HCT116 (cell line): ENCODE measurements around the gene SP100. TPM values are rescaled to one million over a fixed set of nuclear protein-coding genes. Genes with fewer than 3 reads are reported as not detected.

ENCODE experiments used
- ATAC-seq: fragments of 200-7000 bp; cut with Tn5 transposase; 2 replicates; pipeline ENCODE4 v1.9.1; 2020; ENCODE audit warnings: mild to moderate bottlenecking, moderate library complexity
- BruUV-seq: library from RNA; stranded (reverse); fragments of 400-500 nt; replicated peaks from 2 replicates; lab custom pipeline; 2021; lab: Mats Ljungman, UMichigan
- CTCF ChIA-PET: fragments of 300-600 bp; sonication (Branson Sonifier 250); formaldehyde crosslinking; loops from one replicate; lab custom pipeline; 2021; ENCODE audit warnings: antibody characterized with exemption; lab: Charles Lee
- POLR2A ChIA-PET: fragments of 300-600, 350-600 bp; sonication (Branson Sonifier 250); formaldehyde crosslinking; loops from one replicate; lab custom pipeline; 2021; ENCODE audit warnings: antibody characterized with exemption; lab: Charles Lee
- RAD21 ChIA-PET, 2 experiments: fragments of 300-600 bp; sonication (Branson Sonifier 250); formaldehyde crosslinking; loops; one replicate each; lab custom pipeline; 2023; ENCODE audit warnings: low total read pairs in 2 of 2; ENCODE audit not compliant: uncharacterized antibody in 2 of 2, unreplicated experiment in 2 of 2, low non-redundant PET in 1 of 2; lab: Charles Lee
- DNase-seq: peaks from one replicate; pipeline ENCODE4 v3.0.0-alpha.2; 2010; ENCODE audit warnings: low read depth, low spot score
- H2AFZ ChIP-seq: fragments of 200-600 bp; shearing (Covaris generic), sonication (generic); 2 replicates; pipeline ENCODE4 v1.6.1; 2017; ENCODE audit warnings: low read depth, mixed run types, mixed read lengths, antibody characterized with exemption, low read length; ENCODE audit not compliant: poor library complexity, severe bottlenecking
- H3K27ac ChIP-seq: 2 replicates; pipeline ENCODE4 v1.5.1; 2012; ENCODE audit warnings: low read depth, low read length
- H3K27me3 ChIP-seq: fragments of 200-600 bp; sonication (generic); 2 replicates; pipeline ENCODE4 v1.6.1; 2016; ENCODE audit warnings: mixed run types, low read length, mixed read lengths; ENCODE audit not compliant: insufficient read depth
- H3K36me3 ChIP-seq, 2 experiments: fragments of 200-500 bp in 1 of 2; fragments of 200-600 bp in 1 of 2; sonication (Bioruptor generic) in 1 of 2; sonication (generic) in 1 of 2; 2 replicates each; pipeline versions ENCODE4 v1.5.1 to v1.6.1; 2014 to 2016; ENCODE audit warnings: low read length in 2 of 2, inconsistent platforms in 1 of 2, mixed read lengths in 1 of 2, mixed run types in 1 of 2; ENCODE audit not compliant: insufficient read depth in 2 of 2, control insufficient read depth in 1 of 2
- H3K4me1 ChIP-seq, 2 experiments: fragments of 200-600 bp in 1 of 2; sonication (generic) in 1 of 2; 2 replicates each; pipeline versions ENCODE4 v1.5.1 to v1.6.1; 2012 to 2017; ENCODE audit warnings: low read length in 2 of 2, inconsistent platforms in 1 of 2, mild to moderate bottlenecking in 1 of 2, mixed read lengths in 1 of 2, mixed run types in 1 of 2, moderate library complexity in 1 of 2; ENCODE audit not compliant: insufficient read depth in 2 of 2, control insufficient read depth in 1 of 2
- H3K4me2 ChIP-seq: fragments of 200-600 bp; sonication (generic); 2 replicates; pipeline ENCODE4 v1.6.1; 2017; ENCODE audit warnings: mixed run types, low read length, mixed read lengths
- H3K4me3 ChIP-seq, 2 experiments: fragments of 200-600 bp in 1 of 2; sonication (generic) in 1 of 2; replicated peaks in 1 of 2; 2 replicates each; pipeline ENCODE4 v1.5.1; 2011 to 2016; ENCODE audit warnings: low read length in 2 of 2, control low read depth in 1 of 2, low read depth in 1 of 2, mild to moderate bottlenecking in 1 of 2, mixed read lengths in 1 of 2, mixed run types in 1 of 2
- H3K79me2 ChIP-seq: fragments of 200-600 bp; sonication (generic); 2 replicates; pipeline ENCODE4 v1.6.1; 2017; ENCODE audit warnings: mild to moderate bottlenecking, mixed run types, low read length, moderate library complexity, mixed read lengths; ENCODE audit not compliant: insufficient read depth
- H3K9ac ChIP-seq: fragments of 200-600 bp; sonication (generic); 2 replicates; pipeline ENCODE4 v1.6.1; 2016; ENCODE audit warnings: low read length, mixed read lengths
- H3K9me2 ChIP-seq: fragments of 200-600 bp; sonication (generic), shearing (Covaris generic); 2 replicates; pipeline ENCODE4 v1.6.1; 2017; ENCODE audit warnings: mixed run types, mild to moderate bottlenecking, moderate library complexity; ENCODE audit not compliant: insufficient read depth
- H3K9me3 ChIP-seq, 2 experiments: fragments of 200-500 bp in 1 of 2; fragments of 200-600 bp in 1 of 2; sonication (Bioruptor generic) in 1 of 2; sonication (generic) in 1 of 2; 2 replicates each; pipeline ENCODE4 v1.6.1; 2014 to 2017; ENCODE audit warnings: low read length in 2 of 2, mixed read lengths in 2 of 2, inconsistent platforms in 1 of 2, low read depth in 1 of 2, mild to moderate bottlenecking in 1 of 2, mixed run types in 1 of 2, moderate library complexity in 1 of 2; ENCODE audit not compliant: control insufficient read depth in 1 of 2, insufficient read depth in 1 of 2
- H4K20me1 ChIP-seq: fragments of 200-600 bp; sonication (generic), shearing (Covaris generic); 2 replicates; pipeline ENCODE4 v1.6.1; 2017; ENCODE audit warnings: mixed run types, mild to moderate bottlenecking, moderate library complexity; ENCODE audit not compliant: insufficient read depth
- EZH2 ChIP-seq: fragments of 200-600 bp; sonication (generic); IDR thresholded peaks from 2 replicates; pipeline ENCODE4 v1.6.1; 2017; ENCODE audit warnings: antibody characterized with exemption, mixed run types
- SIN3A ChIP-seq: IDR thresholded peaks from 2 replicates; pipeline ENCODE4 v1.6.1; 2012; ENCODE audit warnings: low read depth
- SP1 ChIP-seq: IDR thresholded peaks from 2 replicates; pipeline ENCODE4 v1.6.1; 2012; ENCODE audit warnings: low read depth
- YY1 ChIP-seq: IDR thresholded peaks from 2 replicates; pipeline ENCODE4 v1.6.1; 2011; ENCODE audit warnings: low read length, low read depth, moderate library complexity, mild to moderate bottlenecking; ENCODE audit not compliant: insufficient replicate concordance; ENCODE audit errors: extremely low read depth
- intact Hi-C: fragments of 100-400 bp; cut with micrococcal nuclease; formaldehyde crosslinking; loops from 2 replicates; pipeline ENCODE4 v1.10.0; 2022
- total RNA-seq: library from RNA; stranded (reverse); gene quantifications from one replicate; pipeline ENCODE4 v1.2.1, GENCODE V29; 2021; ENCODE audit not compliant: unreplicated experiment
- TF ChIP-seq, protein P1 (sequence below): IDR thresholded peaks from 2 replicates; pipeline ENCODE4 v1.6.1; 2012; ENCODE audit warnings: low read depth

The SP100 gene
- total RNA-seq, 1 experiment from 2014 or later = 48.1 TPM

DNA sequence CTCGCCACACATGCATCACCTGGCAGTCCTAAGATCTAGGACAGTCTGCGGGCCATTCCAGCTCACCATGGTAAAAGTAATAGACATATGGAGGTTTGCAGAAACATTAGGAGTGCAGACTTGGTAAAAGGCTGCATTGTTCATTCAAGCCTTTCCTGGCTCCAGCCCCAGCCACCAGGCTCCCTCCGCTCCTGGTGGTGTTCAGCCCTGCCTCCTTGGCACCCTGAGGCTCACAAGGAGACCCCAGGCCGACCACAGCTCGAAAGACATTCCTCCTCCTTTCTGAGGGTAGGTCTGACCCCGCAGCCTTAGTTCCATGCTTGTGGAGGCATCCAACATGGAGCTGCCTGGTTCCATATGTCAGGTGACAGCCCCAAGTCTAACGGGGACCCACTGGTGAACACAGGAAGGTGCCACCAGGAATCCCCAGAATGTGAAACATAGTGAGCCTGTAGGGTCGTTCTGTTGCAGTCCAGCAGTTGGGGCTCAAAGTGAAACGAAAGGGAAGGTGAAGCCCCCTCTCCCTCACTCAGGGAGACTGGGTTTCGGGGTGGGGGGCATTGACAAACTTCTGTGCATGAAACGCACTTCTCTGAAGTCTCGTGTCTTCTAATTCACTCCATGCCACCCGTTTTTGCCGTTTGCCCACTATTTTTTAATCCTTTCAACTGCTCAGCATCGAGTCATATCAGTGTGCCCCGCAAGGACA is 5.0 kb upstream of the SP100 start:
- peak overlapping the region; percentile 94 for H3K4me2 ChIP-seq
- H3K4me3 ChIP-seq = peak overlapping the region; percentile 48 to 61
- H3K27me3 ChIP-seq = no peaks in the 10 kb centered on the region
- ATAC-seq = no peak
- ChIA-PET CTCF (no interaction called here), POLR2A (no interaction called here), RAD21 (no interaction called here)
- no peaks in the 10 kb centered on the region for H3K9me3 ChIP-seq
- intact Hi-C loops = loop anchor here (10.0 kb wide), 1 partner anchor 384 kb away; no protein-coding TSS in a partner anchor
- no peaks in the 10 kb centered on the region for H3K79me2 ChIP-seq
- TF ChIP-seq, protein P1, sequence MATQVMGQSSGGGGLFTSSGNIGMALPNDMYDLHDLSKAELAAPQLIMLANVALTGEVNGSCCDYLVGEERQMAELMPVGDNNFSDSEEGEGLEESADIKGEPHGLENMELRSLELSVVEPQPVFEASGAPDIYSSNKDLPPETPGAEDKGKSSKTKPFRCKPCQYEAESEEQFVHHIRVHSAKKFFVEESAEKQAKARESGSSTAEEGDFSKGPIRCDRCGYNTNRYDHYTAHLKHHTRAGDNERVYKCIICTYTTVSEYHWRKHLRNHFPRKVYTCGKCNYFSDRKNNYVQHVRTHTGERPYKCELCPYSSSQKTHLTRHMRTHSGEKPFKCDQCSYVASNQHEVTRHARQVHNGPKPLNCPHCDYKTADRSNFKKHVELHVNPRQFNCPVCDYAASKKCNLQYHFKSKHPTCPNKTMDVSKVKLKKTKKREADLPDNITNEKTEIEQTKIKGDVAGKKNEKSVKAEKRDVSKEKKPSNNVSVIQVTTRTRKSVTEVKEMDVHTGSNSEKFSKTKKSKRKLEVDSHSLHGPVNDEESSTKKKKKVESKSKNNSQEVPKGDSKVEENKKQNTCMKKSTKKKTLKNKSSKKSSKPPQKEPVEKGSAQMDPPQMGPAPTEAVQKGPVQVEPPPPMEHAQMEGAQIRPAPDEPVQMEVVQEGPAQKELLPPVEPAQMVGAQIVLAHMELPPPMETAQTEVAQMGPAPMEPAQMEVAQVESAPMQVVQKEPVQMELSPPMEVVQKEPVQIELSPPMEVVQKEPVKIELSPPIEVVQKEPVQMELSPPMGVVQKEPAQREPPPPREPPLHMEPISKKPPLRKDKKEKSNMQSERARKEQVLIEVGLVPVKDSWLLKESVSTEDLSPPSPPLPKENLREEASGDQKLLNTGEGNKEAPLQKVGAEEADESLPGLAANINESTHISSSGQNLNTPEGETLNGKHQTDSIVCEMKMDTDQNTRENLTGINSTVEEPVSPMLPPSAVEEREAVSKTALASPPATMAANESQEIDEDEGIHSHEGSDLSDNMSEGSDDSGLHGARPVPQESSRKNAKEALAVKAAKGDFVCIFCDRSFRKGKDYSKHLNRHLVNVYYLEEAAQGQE = no peak
- TF ChIP-seq SIN3A = no peak
- TF ChIP-seq EZH2 = no peak
- TF ChIP-seq YY1 = no peak
- no peak for TF ChIP-seq SP1
- peak overlapping the region; percentile 66 for H3K9ac ChIP-seq
- DNase-seq = no peak
- BruUV-seq = no TSS peak
- H3K27ac ChIP-seq = no peak overlapping the region; the same call in 1 of the 2 replicates
- H2AFZ ChIP-seq = no peak overlapping the region
- no peaks in the 10 kb centered on the region for H4K20me1 ChIP-seq
- peaks cover 4 to 30% of the 10 kb centered on the region in 2 experiments for H3K4me1 ChIP-seq
- no peaks in the 10 kb centered on the region for H3K9me2 ChIP-seq
- H3K36me3 ChIP-seq = no peaks in the 10 kb centered on the region
